A673 (cell line): ENCODE data around the gene SLC2A6.

Experiments used
- EZH2 ChIP-seq: fragments of 200-600 bp; sonication (generic); IDR thresholded peaks from 2 replicates; pipeline ENCODE4 v1.6.1; 2017; ENCODE audit warnings: borderline replicate concordance, low read depth, mild to moderate bottlenecking, mixed read lengths, antibody characterized with exemption, low read length; ENCODE audit not compliant: poor library complexity, severe bottlenecking
- TF ChIP-seq, protein P1 (sequence below): fragments of 300-800, 200-600 bp; sonication (generic); conservative IDR thresholded peaks from 2 replicates; pipeline ENCODE4 v1.5.1; 2017; ENCODE audit warnings: low read depth, mild to moderate bottlenecking, antibody characterized with exemption, low read length, moderate library complexity, mixed read lengths

DNA sequence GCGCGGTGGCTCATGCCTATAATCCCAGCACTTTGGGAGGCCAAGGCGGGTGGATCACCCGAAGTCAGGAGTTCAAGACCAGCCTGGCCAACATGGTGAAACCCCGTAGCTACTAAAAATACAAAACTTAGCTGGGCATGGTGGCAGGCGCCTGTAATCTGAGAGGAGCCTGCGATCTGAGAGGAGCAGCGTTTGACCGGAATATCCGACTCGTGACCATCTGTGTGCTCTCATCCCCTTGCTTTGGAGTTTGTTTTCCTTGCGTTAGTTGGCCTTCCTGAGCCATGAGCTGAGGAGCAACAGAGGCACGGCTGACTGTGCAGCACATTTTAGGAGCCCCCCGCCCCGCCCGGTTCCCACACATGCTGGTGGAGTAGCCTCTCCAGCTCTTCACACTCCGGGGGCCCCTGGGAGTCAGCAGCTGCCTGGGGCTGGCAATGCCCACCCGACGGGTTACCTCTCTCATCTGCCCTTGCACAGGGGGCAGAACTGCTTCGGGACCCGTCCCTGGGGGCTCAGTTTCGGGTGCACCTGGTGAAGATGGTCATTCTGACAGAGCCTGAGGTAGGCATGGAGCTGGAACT lies 53.8 kb downstream of the SLC2A6 start:
- TF ChIP-seq, protein P1, sequence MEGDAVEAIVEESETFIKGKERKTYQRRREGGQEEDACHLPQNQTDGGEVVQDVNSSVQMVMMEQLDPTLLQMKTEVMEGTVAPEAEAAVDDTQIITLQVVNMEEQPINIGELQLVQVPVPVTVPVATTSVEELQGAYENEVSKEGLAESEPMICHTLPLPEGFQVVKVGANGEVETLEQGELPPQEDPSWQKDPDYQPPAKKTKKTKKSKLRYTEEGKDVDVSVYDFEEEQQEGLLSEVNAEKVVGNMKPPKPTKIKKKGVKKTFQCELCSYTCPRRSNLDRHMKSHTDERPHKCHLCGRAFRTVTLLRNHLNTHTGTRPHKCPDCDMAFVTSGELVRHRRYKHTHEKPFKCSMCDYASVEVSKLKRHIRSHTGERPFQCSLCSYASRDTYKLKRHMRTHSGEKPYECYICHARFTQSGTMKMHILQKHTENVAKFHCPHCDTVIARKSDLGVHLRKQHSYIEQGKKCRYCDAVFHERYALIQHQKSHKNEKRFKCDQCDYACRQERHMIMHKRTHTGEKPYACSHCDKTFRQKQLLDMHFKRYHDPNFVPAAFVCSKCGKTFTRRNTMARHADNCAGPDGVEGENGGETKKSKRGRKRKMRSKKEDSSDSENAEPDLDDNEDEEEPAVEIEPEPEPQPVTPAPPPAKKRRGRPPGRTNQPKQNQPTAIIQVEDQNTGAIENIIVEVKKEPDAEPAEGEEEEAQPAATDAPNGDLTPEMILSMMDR: no peak
- no peak for TF ChIP-seq EZH2
